PFSK-1 (cell line): ENCODE results near the gene SAMHD1.

ENCODE experiments used
- POLR2AphosphoS5 ChIP-seq: IDR thresholded peaks from 2 replicates; pipeline ENCODE4 v1.6.1; 2012; ENCODE audit warnings: low read depth, mild to moderate bottlenecking, control low read depth, low read length, moderate library complexity
- SIN3A ChIP-seq: IDR thresholded peaks from 2 replicates; pipeline ENCODE4 v1.6.1; 2012; ENCODE audit warnings: mild to moderate bottlenecking, low read length, moderate library complexity, borderline replicate concordance; ENCODE audit not compliant: insufficient read depth
- TAF1 ChIP-seq: IDR thresholded peaks from 2 replicates; pipeline ENCODE4 v1.6.1; 2012; ENCODE audit warnings: low read length, control low read depth, borderline replicate concordance; ENCODE audit not compliant: insufficient read depth

DNA sequence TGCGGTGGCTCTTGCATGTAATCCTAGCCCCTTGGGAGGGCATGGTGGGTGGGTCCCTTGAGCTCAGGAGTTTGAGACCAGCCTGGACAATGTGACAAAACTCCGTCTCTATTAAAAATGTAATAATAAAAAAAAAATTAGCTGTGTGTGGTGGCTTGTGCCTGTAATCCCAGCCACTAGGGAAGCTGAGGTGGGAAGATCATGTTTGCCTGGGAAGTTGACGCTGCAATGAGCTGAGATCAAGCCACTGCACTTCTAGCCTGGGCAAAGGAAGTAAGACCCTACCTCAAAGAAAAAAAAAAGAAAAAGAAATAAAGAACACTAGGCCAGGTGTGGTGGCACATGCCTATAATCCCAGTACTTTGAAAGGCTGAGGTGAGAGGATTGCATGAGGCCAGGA is 4.5 kb upstream of the SAMHD1 start:
- no peak for TF ChIP-seq TAF1
- TF ChIP-seq POLR2AphosphoS5: no peak
- TF ChIP-seq SIN3A: no peak
